EL (cell line): Measurements from ENCODE around the gene NFIB.
A peak's percentile ranks its signal among the peaks of the same experiment; 100 is the strongest.

Source experiments
- DNase-seq: peaks from one replicate; pipeline ENCODE4 v3.0.0-alpha.2; 2016

NFIB gene

GRCh38 chr9:14209399-14210345 lies 104.3 kb downstream of the NFIB start:
- DNase-seq: peak; percentile 6

GRCh38 chr9:14207352-14207995 lies 106.5 kb downstream of the NFIB start:
- DNase-seq: no peak

GRCh38 chr9:14205463-14205862 lies 108.5 kb downstream of the NFIB start:
- DNase-seq: peak; percentile 81

- no peak for DNase-seq
Observed at GRCh38 chr9:14203356-14204056, 110.4 kb downstream of the NFIB start.

GRCh38 chr9:14198841-14199455 lies 115.0 kb downstream of the NFIB start:
- DNase-seq: peak; percentile 9

- no peak for DNase-seq
Observed at GRCh38 chr9:14198047-14198840, 115.7 kb downstream of the NFIB start.

- no peak for DNase-seq
Observed at GRCh38 chr9:14197325-14197858, 116.5 kb downstream of the NFIB start.

- DNase-seq: no peak
Observed at GRCh38 chr9:14193328-14193990, 120.5 kb downstream of the NFIB start.

- no peak for DNase-seq
Observed at GRCh38 chr9:14192556-14192955, 121.4 kb downstream of the NFIB start.

GRCh38 chr9:14191512-14191911 lies 122.4 kb downstream of the NFIB start:
- DNase-seq: no peak

- DNase-seq: no peak
Observed at GRCh38 chr9:14190240-14190639, 123.7 kb downstream of the NFIB start.

- DNase-seq: no peak
Observed at GRCh38 chr9:14189578-14189977, 124.4 kb downstream of the NFIB start.

- no peak for DNase-seq
Observed at GRCh38 chr9:14189146-14189545, 124.8 kb downstream of the NFIB start.

GRCh38 chr9:14188538-14188937 lies 125.4 kb downstream of the NFIB start:
- no peak for DNase-seq

GRCh38 chr9:14188011-14188410 lies 125.9 kb downstream of the NFIB start:
- no peak for DNase-seq

- no peak for DNase-seq
Observed at GRCh38 chr9:14186096-14186495, 127.8 kb downstream of the NFIB start.

- DNase-seq: no peak
Observed at GRCh38 chr9:14185016-14185415, 128.9 kb downstream of the NFIB start.

- DNase-seq: no peak
Observed at GRCh38 chr9:14183001-14183400, 130.9 kb downstream of the NFIB start.

GRCh38 chr9:14180960-14181537 lies 132.9 kb downstream of the NFIB start:
- no peak for DNase-seq

- no peak for DNase-seq
Observed at GRCh38 chr9:14180093-14180959, 133.6 kb downstream of the NFIB start.
